ENCODE results near the gene HNRNPH1. TPM values are rescaled to one million over a fixed set of nuclear protein-coding genes. Genes with fewer than 3 reads are reported as not detected.

HNRNPH1 gene
- total RNA-seq, 1 donor from 2014 or later = 1,210 TPM

DNA sequence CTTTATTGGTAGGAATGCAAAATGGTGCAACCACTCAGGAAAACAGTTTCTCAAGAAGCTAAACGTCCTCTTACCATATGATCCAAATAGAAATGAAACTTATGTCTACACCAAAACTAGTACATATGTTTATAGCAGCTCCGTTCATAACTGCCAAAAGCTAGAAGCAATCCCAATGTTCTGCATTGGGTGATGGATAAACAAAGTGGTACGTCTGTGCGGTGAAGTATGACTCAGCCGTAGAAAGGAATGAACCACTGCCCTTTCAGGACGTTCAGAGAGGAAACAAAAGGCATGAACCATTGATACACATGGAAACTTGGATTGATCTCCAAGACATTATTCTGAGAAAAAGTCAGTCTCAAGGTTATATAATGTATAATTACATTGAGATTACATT, 27.6 kb downstream of the HNRNPH1 start:
- TF ChIP-seq, protein P1, sequence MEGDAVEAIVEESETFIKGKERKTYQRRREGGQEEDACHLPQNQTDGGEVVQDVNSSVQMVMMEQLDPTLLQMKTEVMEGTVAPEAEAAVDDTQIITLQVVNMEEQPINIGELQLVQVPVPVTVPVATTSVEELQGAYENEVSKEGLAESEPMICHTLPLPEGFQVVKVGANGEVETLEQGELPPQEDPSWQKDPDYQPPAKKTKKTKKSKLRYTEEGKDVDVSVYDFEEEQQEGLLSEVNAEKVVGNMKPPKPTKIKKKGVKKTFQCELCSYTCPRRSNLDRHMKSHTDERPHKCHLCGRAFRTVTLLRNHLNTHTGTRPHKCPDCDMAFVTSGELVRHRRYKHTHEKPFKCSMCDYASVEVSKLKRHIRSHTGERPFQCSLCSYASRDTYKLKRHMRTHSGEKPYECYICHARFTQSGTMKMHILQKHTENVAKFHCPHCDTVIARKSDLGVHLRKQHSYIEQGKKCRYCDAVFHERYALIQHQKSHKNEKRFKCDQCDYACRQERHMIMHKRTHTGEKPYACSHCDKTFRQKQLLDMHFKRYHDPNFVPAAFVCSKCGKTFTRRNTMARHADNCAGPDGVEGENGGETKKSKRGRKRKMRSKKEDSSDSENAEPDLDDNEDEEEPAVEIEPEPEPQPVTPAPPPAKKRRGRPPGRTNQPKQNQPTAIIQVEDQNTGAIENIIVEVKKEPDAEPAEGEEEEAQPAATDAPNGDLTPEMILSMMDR (IDR thresholded peaks at IDR 0.05) = no peak
- DNase-seq = no peak
- H3K36me3 Mint-ChIP-seq (ENCODE audit: low read depth) = peaks cover 83% of the 10 kb centered on the region
- H3K9me3 Mint-ChIP-seq = no peaks in the 10 kb centered on the region
- intact Hi-C loops (cut with micrococcal nuclease) = no loop called here
- CTCF ChIA-PET = no interaction called here
- no peaks in the 10 kb centered on the region for H3K4me1 Mint-ChIP-seq
- H3K27me3 Mint-ChIP-seq = no peaks in the 10 kb centered on the region
- H3K27ac Mint-ChIP-seq = no peak overlapping the region
- POLR2A ChIA-PET = no interaction called here
- H3K4me3 Mint-ChIP-seq = no peak overlapping the region
- no peak for ATAC-seq (ENCODE audit: low read depth)

DNA sequence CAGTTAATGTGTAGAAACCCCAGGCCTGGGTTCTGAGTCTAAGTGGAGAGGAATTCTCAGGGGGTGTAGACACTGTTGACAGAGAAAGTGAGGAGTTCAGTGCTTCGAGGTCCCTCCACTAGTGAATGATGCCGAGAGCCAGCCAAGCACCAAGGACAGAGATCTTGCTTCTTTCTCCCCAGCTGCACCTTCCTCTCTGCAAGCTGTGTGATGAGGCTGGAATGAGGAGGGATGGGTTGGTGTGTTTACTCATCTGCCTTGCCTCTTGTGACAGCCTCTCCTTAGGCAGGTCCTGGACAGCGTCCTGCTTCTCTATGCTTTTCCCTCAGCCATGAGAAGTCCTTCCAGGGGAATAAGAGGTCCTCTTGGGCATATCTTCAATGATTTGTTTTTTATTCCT, 35.3 kb downstream of the HNRNPH1 start:
- H3K36me3 Mint-ChIP-seq (ENCODE audit: low read depth) = peaks cover 74% of the 10 kb centered on the region
- no peaks in the 10 kb centered on the region for H3K27me3 Mint-ChIP-seq
- DNase-seq = no peak
- no peak overlapping the region for H3K27ac Mint-ChIP-seq
- no peak for ATAC-seq (ENCODE audit: low read depth)
- no peaks in the 10 kb centered on the region for H3K4me1 Mint-ChIP-seq
- intact Hi-C loops (cut with micrococcal nuclease) = loop anchor here (2.0 kb wide), 1 partner anchor 33 kb away; no protein-coding TSS in a partner anchor
- TF ChIP-seq, protein P1 (IDR thresholded peaks at IDR 0.05) = no peak
- ChIA-PET POLR2A (no interaction called here), CTCF (no interaction called here)
- H3K9me3 Mint-ChIP-seq = no peaks in the 10 kb centered on the region
- H3K4me3 Mint-ChIP-seq = no peak overlapping the region

DNA sequence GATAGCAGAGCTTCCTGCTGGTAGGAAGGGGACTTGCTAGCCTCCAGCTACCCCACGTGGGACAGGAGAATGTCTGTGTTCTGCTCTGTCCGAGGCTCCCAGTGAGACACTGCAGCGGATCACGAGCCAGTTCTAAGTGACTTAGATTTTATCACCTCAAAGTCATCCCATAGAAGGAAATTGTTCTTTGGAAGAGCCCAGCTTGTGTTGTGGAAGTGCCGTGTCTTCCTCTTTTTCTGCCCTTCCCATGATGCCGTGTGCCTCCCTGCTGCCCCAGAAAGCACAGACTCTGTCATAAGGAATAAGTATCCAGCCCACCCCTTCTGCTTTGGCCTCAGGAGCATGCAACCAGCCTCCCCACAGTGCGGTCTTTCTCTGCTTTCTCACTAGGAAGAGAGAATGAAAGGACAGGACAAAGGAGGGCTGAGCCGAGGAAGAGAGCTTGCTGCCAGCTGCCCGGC, 37.5 kb downstream of the HNRNPH1 start:
- TF ChIP-seq, protein P1 (IDR thresholded peaks at IDR 0.05) = no peak
- Mint-ChIP-seq H3K27ac (no peak overlapping the region), H3K4me3 (no peak overlapping the region), H3K4me1 (no peaks in the 10 kb centered on the region), H3K36me3 (ENCODE audit: low read depth) (peaks cover 69% of the 10 kb centered on the region), H3K27me3 (no peaks in the 10 kb centered on the region), H3K9me3 (no peaks in the 10 kb centered on the region)
- intact Hi-C loops (cut with micrococcal nuclease) = no loop called here
- ChIA-PET POLR2A (no interaction called here), CTCF (interaction anchor here (1.0 kb wide), 1 partner anchor 419 kb away, joined by 3 read pairs; no protein-coding TSS in a partner anchor)
- ATAC-seq (ENCODE audit: low read depth) (no peak), DNase-seq (no peak)

DNA sequence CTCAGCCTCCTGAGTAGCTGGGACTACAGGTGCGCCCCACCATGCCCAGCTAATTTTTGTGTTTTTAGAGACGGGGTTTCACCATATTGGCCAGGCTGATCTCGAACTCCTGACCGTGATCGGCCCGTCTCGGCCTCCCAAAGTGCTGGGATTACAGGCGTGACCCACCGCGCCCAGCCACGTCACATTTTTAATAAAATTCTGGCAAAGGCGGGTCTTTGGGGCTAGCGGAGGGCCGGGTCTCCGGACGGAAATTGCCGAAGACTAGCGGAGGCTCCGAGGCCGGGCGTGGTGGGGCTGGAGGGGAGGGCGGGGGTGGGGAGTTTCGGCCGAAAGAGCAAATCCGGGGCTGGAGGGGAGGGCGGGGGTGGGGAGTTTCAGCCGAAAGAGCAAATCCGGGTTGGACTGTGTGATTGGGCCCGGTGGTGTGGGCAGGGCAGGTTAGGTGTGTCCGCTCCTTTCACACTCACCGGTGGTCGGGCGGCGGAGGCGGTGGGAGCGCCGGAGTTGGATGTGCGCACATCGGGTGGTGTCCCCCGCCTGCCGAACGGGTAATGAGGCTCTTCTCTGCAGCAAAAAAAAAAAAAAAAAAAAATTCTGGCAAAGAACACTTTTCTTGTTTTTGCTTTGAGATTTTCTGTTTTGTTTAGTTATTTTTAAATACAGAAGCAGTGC, 46.0 kb downstream of the HNRNPH1 start:
- Mint-ChIP-seq H3K36me3 (ENCODE audit: low read depth) (peaks cover 68% of the 10 kb centered on the region), H3K9me3 (no peaks in the 10 kb centered on the region), H3K27me3 (no peaks in the 10 kb centered on the region), H3K27ac (no peak overlapping the region), H3K4me3 (no peak overlapping the region), H3K4me1 (no peaks in the 10 kb centered on the region)
- CTCF ChIA-PET = no interaction called here
- POLR2A ChIA-PET = no interaction called here
- TF ChIP-seq, protein P1 (IDR thresholded peaks at IDR 0.05) = no peak
- no peak for ATAC-seq (ENCODE audit: low read depth)
- intact Hi-C loops (cut with micrococcal nuclease) = no loop called here
- no peak for DNase-seq

DNA sequence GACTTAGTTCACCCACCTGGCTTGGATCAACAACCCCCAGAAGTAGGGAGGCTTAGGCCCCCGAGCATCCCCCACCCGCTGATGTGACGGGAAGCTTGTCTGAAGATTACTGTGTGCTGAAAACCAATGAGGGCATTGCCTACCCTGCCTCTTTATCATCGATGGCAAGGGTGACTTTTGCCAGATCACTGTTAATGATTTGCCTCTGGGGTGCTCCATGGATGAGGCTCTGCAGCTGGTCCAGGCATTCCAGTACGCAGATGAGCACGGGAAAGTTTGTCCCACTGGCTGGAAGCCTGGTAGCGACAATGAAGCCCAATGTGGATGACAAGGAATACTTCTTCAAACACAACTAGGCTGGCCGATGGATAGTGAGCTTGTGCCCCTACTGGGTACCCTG, 51.1 kb downstream of the HNRNPH1 start:
- TF ChIP-seq, protein P1 (IDR thresholded peaks at IDR 0.05) = no peak
- ATAC-seq (ENCODE audit: low read depth) = no peak
- H3K4me1 Mint-ChIP-seq = no peaks in the 10 kb centered on the region
- peaks cover 72% of the 10 kb centered on the region for H3K36me3 Mint-ChIP-seq (ENCODE audit: low read depth)
- intact Hi-C loops (cut with micrococcal nuclease) = no loop called here
- ChIA-PET POLR2A (interaction anchor here (0.6 kb wide), 1 partner anchor 16 kb away, joined by 4 read pairs; no protein-coding TSS in a partner anchor), CTCF (no interaction called here)
- H3K27me3 Mint-ChIP-seq = no peaks in the 10 kb centered on the region
- H3K4me3 Mint-ChIP-seq = no peak overlapping the region
- no peak overlapping the region for H3K27ac Mint-ChIP-seq
- H3K9me3 Mint-ChIP-seq = no peaks in the 10 kb centered on the region
- no peak for DNase-seq

Measured in activated B cell treated with CpG ODN at 0.5 μM for 24 hours (primary cell).